ENCODE measurements around the gene SYF2.
"Not testable (repeated sequence)": the region's sequence is repeated elsewhere in the genome, so short reads cannot be mapped to it uniquely, and the experiment has no call there.

Gene SYF2

GRCh38 chr1:25245809-25246599, 13.7 kb upstream of the SYF2 start:
- peak; percentile 23 for DNase-seq

DNA sequence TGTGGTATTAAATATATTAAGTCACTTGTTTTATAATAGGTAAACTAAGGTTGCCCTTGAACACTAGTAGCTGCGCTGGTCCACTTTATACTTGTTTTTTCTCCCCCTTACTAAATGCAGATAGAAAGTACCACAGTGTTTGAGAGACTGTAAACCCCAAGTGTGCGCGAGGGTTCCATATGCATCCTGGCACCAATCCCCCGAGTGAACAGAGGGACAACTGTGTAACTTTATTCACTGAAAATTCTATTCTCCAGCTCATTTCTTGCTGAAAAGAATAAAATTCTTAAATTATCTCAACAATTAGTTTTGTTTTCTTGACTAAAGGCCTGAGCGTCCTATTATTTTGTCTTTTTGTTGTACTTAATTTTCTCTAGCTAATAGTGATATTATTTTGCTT, 13.1 kb upstream of the SYF2 start:
- DNase-seq = no peak

- DNase-seq = no peak
These were observed 11.6 kb upstream of the SYF2 start for GRCh38 chr1:25243907-25244306.

DNA sequence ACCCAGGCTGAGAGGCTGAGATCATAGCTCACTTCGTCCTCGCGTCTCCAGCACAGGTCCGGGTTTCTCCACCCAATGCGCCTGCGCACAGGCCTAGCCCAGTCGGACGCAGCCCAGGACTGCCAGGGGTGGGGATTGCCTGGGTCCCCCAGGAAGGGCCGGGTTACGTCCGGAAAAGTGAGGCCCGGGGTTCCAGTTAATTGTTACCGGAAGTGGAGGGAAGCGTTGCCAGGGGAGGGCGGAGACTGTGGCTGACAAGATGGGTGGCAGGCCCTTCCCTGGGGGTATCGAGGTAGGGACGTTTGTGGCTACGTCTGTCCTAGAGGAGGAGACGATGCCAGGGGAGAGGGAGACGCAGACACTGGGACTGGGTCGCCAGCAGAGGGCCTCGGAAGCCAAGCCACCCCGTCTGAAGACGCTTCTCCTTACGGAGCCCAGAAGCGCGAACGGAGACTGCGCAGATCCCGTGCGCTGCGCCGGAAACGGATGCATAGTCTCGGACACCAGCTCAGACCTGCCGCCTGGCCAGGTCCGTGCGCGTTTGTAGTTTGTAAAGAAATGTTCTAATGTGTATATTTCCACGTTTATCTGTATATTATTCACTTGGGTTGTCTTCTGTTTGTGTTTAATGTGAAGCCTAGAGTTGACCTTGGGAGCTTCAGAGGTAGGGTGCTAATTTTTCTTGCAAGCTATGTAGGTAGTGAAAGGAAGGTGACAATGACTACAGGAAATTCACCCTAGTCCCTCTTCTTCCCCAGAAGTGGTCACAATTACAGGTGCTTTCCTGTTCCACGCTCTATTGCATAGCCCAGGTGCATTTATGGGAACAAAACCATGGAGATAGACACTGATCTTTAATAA, 7.6 kb upstream of the SYF2 start:
- DNase-seq = peak; percentile 87

DNA sequence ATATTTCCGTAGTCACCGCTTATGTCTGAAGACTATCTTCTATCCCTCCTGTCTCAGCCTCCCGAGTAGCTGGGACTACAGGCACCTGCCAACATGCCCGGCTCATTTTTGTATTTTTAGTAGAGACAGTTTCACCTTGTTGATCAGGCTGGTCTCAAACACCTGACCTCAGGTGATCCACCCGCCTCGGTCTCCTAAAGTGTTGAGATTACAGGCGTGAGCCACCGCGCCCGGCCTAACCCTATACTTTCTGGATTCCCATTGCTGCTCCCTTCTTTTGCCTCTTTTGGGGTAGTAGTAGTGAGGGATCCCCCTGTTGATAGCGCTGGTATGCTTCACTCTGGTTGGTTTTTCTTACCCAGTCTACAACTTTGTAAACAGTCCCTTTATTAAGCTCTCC, 5.7 kb upstream of the SYF2 start:
- DNase-seq = no peak

DNA sequence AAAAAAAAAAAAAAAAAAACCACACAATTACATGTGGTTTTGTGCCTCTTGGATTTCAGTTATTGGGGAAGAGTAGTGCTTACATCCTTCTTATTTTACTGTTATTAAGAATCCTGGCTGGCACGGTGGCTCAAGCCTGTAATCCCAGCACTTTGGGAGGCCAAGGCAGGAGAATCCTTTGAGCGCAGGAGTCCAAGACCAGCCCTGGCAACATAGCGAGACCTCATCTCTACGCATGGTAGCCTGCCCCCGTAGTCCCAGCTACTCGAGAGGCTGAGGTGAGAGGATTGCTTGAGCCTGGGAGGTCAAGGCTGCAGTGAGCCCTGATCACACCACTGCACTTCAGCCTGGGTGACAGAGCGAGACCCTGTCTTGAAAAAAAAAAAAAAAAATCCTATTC, 4.0 kb upstream of the SYF2 start:
- DNase-seq = not testable (repeated sequence)

DNA sequence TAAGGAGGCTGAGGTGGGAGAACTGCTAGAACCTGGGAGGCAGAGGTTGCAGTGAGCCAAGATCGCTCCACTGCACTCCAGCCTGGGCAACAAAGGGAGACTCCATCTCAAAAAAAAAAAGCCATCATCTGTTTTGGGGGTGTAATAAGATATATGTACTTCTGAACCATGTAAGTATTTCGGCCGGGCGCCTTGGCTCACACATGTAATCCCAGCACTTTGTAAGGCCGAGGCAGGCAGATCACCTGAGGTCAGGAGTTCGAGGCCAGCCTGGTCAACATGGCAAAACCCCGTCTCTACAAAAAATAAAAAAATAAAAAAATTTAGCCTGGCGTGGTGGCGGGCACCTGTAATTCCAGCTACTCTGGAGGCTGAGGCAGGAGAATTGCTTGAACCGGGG, 3.1 kb upstream of the SYF2 start:
- DNase-seq = not testable (repeated sequence)

GRCh38 chr1:25232866-25233784, 823 bp upstream of the SYF2 start:
- no peak for DNase-seq

GRCh38 chr1:25223471-25223870, 8.8 kb downstream of the SYF2 start:
- DNase-seq = no peak

GRCh38 chr1:25222606-25223005, 9.7 kb downstream of the SYF2 start:
- DNase-seq = no peak

DNA sequence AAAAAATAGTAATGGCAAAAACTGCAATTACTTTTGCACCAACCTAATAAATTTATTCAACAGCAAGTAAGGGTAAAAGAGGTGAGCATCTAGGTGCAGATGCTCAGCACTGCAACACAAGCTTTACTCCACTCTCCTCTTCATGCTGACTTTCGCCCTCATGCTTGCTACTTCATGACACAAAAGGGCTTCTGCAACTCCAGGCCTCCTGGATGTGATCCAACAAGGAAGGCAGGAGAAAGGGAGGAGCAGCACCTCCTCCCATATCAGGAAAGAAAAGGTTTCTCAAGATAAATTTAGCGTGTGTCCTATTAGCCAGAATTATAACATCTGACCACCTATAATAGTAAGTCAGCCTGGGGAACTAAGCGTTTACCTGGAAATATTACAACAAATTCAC, 11.6 kb downstream of the SYF2 start:
- DNase-seq = no peak

DNA sequence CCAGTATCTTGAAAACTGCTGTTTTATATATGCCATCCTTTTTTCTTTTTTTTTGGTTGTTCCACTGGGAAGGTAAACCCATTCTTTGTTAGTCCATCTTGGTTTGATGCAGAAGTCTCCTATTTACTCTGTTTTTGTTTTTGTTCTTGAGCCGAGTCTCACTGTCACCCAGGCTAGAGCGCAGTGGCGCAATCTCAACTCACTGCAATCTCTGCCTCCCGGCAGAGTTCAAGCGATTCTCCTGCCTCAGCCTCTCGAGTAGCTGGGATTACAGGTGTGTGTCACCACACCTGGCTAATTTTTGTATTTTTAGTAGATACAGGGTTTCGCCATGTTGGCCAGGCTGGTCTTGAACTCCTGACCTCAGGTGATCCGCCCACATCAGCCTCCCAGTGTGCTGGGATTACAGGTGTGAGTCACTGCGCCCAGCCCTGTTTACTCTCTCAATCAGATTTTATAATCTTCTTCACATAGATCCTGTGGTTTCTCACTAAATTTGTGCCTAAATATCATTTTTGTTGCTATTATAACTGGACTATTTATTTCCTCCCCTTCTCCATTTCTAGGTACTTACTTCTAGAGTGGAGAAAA, 12.5 kb downstream of the SYF2 start:
- no peak for DNase-seq

DNA sequence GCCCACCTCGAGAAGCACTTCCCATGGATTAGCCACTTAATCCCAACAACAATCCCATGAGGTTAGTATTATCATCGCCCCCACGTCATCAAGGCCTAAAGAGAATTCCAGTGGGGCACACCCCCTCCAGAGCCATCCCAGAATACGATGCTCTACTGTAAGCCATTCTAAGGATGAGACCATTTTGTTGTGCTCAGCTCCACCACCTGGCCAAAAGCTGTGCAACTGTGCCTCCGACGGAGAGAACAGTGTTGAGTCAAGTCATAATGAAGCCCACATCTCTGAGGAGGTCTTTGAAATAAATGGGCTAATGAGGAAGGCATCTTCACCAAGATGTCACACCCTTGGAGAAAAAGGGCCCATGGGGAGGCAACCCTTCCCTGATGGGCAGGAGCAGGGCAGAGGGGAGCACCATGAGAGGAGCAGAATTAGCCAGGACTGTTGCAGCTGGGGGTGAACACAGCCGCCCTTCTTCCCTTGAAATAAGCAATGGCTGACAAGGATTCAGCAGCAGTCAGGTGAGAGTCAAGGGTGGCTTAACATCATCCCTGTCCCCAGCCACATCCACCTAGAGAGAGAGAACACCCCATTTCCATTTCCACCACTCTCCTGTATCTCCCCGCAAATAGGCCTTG, 14.6 kb downstream of the SYF2 start:
- no peak for DNase-seq

DNA sequence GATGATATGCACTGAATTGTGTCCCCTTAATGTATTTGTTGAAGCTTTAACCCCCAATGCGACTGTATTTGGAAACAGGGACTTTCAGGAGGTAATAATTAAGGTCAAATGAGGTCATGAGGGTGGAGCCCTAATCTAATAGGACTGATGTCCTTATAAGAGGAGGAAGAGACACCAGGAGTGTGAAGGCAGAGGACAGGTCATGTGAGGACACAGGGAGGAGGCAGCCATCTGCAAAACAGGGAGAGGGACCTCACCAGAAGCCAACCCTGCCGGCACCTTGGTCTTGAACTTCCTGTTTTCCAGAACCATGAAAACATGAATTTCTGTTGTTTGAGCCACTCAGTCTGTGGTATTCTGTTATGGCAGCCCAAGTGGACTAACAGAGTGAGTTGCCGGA, 15.3 kb downstream of the SYF2 start:
- DNase-seq = no peak

GRCh38 chr1:25216123-25216522, 16.2 kb downstream of the SYF2 start:
- no peak for DNase-seq

DNA sequence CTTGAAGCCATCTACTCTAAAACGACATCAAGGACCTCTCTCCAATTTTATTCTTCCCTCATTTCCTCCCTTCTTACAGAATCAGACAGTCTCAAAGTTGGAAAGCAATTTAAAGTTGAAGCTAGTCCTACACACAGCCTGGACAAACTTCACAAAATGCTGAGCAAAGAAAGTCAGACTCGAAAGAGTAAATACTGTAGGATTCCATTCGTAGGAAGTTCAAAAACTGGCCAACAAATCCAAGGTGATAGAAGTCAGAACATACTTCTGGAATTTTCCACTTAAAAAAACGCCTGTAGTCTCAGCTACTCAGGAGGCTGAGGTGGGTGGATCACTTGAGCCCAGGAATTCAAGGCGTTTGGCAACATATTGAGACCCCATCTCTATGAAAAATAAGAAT, 19.6 kb downstream of the SYF2 start:
- no peak for DNase-seq

- DNase-seq = no peak
These were observed 21.6 kb downstream of the SYF2 start for GRCh38 chr1:25210728-25211127.

DNA sequence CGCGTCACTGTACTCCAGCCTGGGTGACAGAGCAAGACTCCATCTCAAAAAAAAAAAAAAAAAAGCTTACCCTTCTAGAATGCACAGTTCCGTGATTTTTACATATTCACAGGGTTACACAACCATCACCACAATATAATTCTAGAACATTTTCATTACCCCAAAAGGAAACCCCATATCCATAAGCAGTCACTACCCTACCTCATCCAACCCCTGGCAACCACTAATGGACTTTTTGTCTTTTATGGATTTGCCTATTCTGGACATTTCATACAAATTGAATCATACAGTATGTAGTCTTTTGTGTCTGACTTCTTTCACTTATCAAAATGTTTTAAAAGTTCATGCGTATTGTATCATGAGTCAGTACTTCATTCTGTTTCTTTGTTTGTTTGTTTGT, 22.8 kb downstream of the SYF2 start:
- DNase-seq = no peak

GRCh38 chr1:25208561-25209222, 23.6 kb downstream of the SYF2 start:
- no peak for DNase-seq

GRCh38 chr1:25208092-25208491, 24.2 kb downstream of the SYF2 start:
- no peak for DNase-seq

DNA sequence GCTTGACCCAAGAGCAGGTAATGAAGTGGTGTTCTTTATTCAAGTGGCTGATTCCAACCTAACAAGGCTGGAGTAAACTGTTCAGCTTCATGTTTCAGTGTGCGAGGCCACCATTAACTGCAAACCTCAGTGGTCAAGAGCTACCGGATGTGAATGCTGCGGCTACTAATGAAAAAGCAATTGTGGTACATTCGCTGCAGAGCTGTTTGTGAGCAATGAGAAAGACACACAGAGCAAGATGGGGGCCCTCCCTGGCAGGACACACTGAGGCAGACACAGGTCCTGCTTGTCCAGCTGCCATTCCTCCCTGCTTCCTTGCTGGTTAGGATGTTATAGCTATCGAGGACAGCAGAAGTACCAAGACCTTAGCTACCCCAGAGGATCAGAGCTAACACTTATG, 26.1 kb downstream of the SYF2 start:
- no peak for DNase-seq

DNA sequence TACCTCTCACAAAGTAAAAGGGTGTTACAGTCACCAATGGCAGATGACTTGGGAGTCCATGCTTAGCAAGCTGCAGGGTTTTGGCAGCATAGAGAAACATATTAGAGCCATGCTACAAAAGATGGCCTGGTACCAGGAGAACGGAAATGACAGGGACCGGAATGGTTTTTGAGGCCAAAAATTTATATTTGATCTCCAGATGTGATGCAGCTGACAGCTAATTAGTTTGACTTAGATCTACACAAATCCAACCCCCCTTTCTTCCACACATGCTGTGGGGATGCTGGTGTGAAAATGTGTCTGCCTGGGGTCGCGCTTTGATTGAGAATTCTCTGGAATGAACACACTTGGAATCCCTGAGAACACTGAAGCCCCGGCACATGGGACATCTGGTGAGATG, 26.5 kb downstream of the SYF2 start:
- no peak for DNase-seq
